Neural crest cell (in vitro differentiated cells): ENCODE measurements around the gene RUNX1. TPM values are rescaled to one million over a fixed set of nuclear protein-coding genes. Genes with fewer than 3 reads are reported as not detected.

ENCODE experiments used
- DNase-seq: peaks from one replicate; pipeline ENCODE4 v3.0.0; 2021; ENCODE audit warnings: low read depth, mixed read lengths, low spot score
- H3K27ac Mint-ChIP-seq: one replicate; pipeline ENCODE4 v1.8.0; 2021; ENCODE audit warnings: mild to moderate bottlenecking, mixed read lengths; ENCODE audit not compliant: unreplicated experiment
- H3K27me3 Mint-ChIP-seq: 2 replicates; pipeline ENCODE4 v1.8.0; 2021; ENCODE audit warnings: low read depth, mild to moderate bottlenecking, mixed read lengths
- H3K36me3 Mint-ChIP-seq: 2 replicates; pipeline ENCODE4 v1.8.0; 2021; ENCODE audit warnings: low read depth, mild to moderate bottlenecking, mixed read lengths
- H3K4me1 Mint-ChIP-seq: 2 replicates; pipeline ENCODE4 v1.8.0; 2021; ENCODE audit warnings: mixed read lengths
- H3K4me3 Mint-ChIP-seq: one replicate; pipeline ENCODE4 v1.8.0; 2021; ENCODE audit warnings: mild to moderate bottlenecking, mixed read lengths
- H3K9me3 Mint-ChIP-seq: 2 replicates; pipeline ENCODE4 v1.8.0; 2021; ENCODE audit warnings: mixed read lengths
- total RNA-seq: library from RNA; stranded (reverse); gene quantifications from 2 replicates; pipeline ENCODE4 v1.2.1, GENCODE V29; 2021
- TF ChIP-seq, protein P1 (sequence below): fragments of 200-600 bp; sonication (generic); conservative IDR thresholded peaks from 2 replicates; pipeline ENCODE4 v1.5.0; 2021; ENCODE audit warnings: antibody characterized with exemption, mild to moderate bottlenecking

RUNX1 gene
- total RNA-seq, 1 donor from 2014 or later = 0.63 TPM

DNA sequence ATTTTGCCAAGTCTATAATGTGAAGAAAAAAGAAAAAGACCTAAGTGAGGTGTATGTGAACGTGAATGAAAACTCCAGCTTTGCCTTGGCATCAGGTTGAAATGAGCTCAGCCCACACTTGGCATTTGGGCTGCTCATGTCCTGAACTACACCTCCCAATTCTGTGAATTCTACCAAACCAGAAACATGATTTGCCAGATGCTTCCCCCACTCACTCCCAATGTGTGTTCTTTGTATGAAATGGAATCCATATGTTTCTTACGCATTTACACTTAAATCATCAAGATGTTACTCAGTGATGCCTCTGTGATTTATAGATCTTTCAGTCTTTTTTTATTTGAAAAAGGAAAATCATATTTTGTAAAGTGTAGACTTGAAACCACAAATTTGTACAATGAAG, 32.8 kb upstream of the RUNX1 start:
- no peaks in the 10 kb centered on the region for H3K27me3 Mint-ChIP-seq
- TF ChIP-seq, protein P1, sequence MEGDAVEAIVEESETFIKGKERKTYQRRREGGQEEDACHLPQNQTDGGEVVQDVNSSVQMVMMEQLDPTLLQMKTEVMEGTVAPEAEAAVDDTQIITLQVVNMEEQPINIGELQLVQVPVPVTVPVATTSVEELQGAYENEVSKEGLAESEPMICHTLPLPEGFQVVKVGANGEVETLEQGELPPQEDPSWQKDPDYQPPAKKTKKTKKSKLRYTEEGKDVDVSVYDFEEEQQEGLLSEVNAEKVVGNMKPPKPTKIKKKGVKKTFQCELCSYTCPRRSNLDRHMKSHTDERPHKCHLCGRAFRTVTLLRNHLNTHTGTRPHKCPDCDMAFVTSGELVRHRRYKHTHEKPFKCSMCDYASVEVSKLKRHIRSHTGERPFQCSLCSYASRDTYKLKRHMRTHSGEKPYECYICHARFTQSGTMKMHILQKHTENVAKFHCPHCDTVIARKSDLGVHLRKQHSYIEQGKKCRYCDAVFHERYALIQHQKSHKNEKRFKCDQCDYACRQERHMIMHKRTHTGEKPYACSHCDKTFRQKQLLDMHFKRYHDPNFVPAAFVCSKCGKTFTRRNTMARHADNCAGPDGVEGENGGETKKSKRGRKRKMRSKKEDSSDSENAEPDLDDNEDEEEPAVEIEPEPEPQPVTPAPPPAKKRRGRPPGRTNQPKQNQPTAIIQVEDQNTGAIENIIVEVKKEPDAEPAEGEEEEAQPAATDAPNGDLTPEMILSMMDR = no peak
- H3K9me3 Mint-ChIP-seq = peaks cover 10% of the 10 kb centered on the region
- no peak overlapping the region for H3K27ac Mint-ChIP-seq
- H3K36me3 Mint-ChIP-seq = peaks cover 7% of the 10 kb centered on the region
- DNase-seq = no peak
- peaks cover 12% of the 10 kb centered on the region for H3K4me1 Mint-ChIP-seq
- H3K4me3 Mint-ChIP-seq = no peak overlapping the region

DNA sequence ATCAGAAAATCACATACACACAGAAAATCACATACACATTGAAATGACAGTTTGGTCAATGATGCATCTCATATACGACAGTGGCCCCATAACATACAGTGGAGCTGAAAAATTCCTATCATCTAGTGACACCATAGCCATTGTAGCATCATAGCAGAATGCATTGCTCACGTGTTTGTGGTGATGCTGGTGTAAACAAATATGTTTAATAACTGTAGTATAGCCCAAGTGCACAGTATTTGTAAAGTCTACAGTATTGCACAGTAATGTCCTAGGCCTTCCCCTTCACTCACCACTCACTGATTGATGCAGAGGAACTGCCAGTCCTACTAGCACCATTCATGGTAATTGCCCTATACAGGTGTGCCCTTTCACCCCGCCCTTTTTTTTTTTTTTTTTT, 30.1 kb upstream of the RUNX1 start:
- H3K27me3 Mint-ChIP-seq = no peaks in the 10 kb centered on the region
- TF ChIP-seq, protein P1 = no peak
- DNase-seq = no peak
- peaks cover 10% of the 10 kb centered on the region for H3K9me3 Mint-ChIP-seq
- H3K36me3 Mint-ChIP-seq = peaks cover 7% of the 10 kb centered on the region
- H3K4me1 Mint-ChIP-seq = peaks cover 6% of the 10 kb centered on the region
- H3K27ac Mint-ChIP-seq = no peak overlapping the region
- no peak overlapping the region for H3K4me3 Mint-ChIP-seq

GRCh38 chr21:35077975-35078374, 28.9 kb upstream of the RUNX1 start:
- peaks cover 10% of the 10 kb centered on the region for H3K4me1 Mint-ChIP-seq
- no peak overlapping the region for H3K27ac Mint-ChIP-seq
- H3K4me3 Mint-ChIP-seq = no peak overlapping the region
- H3K9me3 Mint-ChIP-seq = peaks cover 8% of the 10 kb centered on the region
- no peak for DNase-seq
- TF ChIP-seq, protein P1 = no peak
- no peaks in the 10 kb centered on the region for H3K27me3 Mint-ChIP-seq
- peaks cover 2% of the 10 kb centered on the region for H3K36me3 Mint-ChIP-seq

GRCh38 chr21:35077466-35077865, 28.4 kb upstream of the RUNX1 start:
- Mint-ChIP-seq H3K4me3 (no peak overlapping the region), H3K4me1 (peaks cover 16% of the 10 kb centered on the region), H3K27me3 (no peaks in the 10 kb centered on the region), H3K36me3 (peaks cover 2% of the 10 kb centered on the region), H3K27ac (no peak overlapping the region), H3K9me3 (peaks cover 7% of the 10 kb centered on the region)
- TF ChIP-seq, protein P1 = no peak
- DNase-seq = no peak

- TF ChIP-seq, protein P1 = no peak
- H3K4me3 Mint-ChIP-seq = no peak overlapping the region
- no peaks in the 10 kb centered on the region for H3K27me3 Mint-ChIP-seq
- peaks cover 13% of the 10 kb centered on the region for H3K4me1 Mint-ChIP-seq
- no peaks in the 10 kb centered on the region for H3K36me3 Mint-ChIP-seq
- no peak for DNase-seq
- H3K27ac Mint-ChIP-seq = no peak overlapping the region
- peaks cover 4% of the 10 kb centered on the region for H3K9me3 Mint-ChIP-seq
Observed at GRCh38 chr21:35075546-35075945, 26.4 kb upstream of the RUNX1 start.

- peaks cover 4% of the 10 kb centered on the region for H3K9me3 Mint-ChIP-seq
- H3K36me3 Mint-ChIP-seq = no peaks in the 10 kb centered on the region
- no peaks in the 10 kb centered on the region for H3K27me3 Mint-ChIP-seq
- H3K4me3 Mint-ChIP-seq = no peak overlapping the region
- no peak for DNase-seq
- TF ChIP-seq, protein P1 = no peak
- peaks cover 13% of the 10 kb centered on the region for H3K4me1 Mint-ChIP-seq
- no peak overlapping the region for H3K27ac Mint-ChIP-seq
Observed at GRCh38 chr21:35072960-35073359, 23.9 kb upstream of the RUNX1 start.
